Testis (tissue), 2 donors: ENCODE measurements around the gene DMD.

Experiments
- CTCF ChIP-seq, 3 experiments: fragments of 450-650 bp in 2 of 3; fragments of 200-600 bp in 1 of 3; sonication (generic) in 1 of 3; IDR thresholded peaks; one replicate each; pipeline ENCODE4 v1.5.1; 2016 to 2019; ENCODE audit warnings: antibody characterized with exemption in 3 of 3, mild to moderate bottlenecking in 2 of 3, moderate library complexity in 1 of 3
- POLR2A ChIP-seq: fragments of 450-650 bp; IDR thresholded peaks from one replicate; pipeline ENCODE4 v1.6.1; 2017; ENCODE audit warnings: antibody characterized with exemption, mild to moderate bottlenecking, moderate library complexity

- TF ChIP-seq POLR2A (no peak), CTCF (IDR thresholded peaks at IDR 0.05) (no peak)
Measured at GRCh38 chrX:33142331-33142730, 69.0 kb downstream of the DMD start.
